Muscle of arm (tissue), 12 donors: ENCODE data around the gene ANKRD11. TPM values are rescaled to one million over a fixed set of nuclear protein-coding genes. Genes with fewer than 3 reads are reported as not detected.
A peak's percentile ranks its signal among the peaks of the same experiment; 100 is the strongest.
"Not testable (repeated sequence)": the region's sequence is repeated elsewhere in the genome, so short reads cannot be mapped to it uniquely, and the experiment has no call there.

Experiments used
- DNase-seq: peaks from one replicate; pipeline ENCODE4 v3.0.0-alpha.2; 2013
- polyA plus RNA-seq, 12 donors: library from polyadenylated mRNA; unstranded; fragments of 120-200 nt; gene quantifications; one replicate each; pipeline ENCODE4 v1.2.1, GENCODE V29; 2013; ENCODE audit not compliant: insufficient read length in 12 of 12

ANKRD11 gene
- polyA plus RNA-seq, 12 donors, result 52.0 to 116 (median 61.1) TPM; not detected in 1

DNA sequence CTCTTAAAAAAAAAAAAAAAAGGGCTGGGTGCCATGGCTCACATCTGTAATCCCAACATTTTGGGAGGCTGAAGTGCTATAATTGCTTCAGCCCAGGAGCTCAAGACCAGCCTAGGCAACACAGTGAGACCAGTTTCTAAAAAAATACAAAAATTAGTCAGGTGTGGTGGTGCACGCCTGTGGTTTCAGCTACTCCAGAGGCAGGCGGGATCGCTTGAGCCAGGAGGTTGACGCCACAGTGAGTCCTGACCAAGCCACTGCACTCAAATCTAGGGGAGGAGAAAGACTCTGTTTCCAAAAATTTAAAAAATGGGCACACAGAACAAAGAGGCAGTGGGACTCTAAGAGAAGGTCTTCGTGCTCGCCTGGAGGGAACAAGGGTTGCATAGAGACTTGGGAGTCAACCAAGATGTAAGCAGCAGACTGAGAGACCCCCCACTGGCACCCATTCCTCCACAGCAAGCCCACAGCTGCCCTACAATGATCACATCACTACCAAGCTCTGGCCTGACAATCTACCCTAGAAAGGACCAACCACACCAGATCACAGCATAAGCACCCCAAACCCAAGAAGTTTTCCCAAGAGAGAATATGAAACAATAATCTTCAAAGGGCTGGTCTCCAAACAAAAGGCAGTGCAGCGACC lies 121.6 kb downstream of the ANKRD11 start:
- DNase-seq, result no peak

DNA sequence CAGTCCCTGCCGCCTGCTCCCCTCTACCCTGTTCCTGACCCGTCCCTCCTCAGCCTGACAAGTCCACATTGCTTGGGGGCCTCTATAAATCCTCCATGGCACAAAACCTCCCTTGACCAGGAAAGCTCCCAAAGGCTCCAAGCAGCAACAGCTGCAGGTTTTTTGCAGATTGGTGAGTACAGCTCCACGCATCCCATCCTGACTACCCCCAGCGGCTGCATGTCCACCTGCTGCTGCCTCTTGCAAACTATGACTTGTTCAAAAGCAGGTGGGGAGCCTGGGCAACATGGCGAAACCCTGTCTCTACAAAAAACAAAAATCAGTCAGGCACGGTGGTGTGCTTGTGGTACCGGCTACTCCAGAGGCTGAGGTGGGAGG lies 122.8 kb downstream of the ANKRD11 start:
- DNase-seq, result no peak

DNA sequence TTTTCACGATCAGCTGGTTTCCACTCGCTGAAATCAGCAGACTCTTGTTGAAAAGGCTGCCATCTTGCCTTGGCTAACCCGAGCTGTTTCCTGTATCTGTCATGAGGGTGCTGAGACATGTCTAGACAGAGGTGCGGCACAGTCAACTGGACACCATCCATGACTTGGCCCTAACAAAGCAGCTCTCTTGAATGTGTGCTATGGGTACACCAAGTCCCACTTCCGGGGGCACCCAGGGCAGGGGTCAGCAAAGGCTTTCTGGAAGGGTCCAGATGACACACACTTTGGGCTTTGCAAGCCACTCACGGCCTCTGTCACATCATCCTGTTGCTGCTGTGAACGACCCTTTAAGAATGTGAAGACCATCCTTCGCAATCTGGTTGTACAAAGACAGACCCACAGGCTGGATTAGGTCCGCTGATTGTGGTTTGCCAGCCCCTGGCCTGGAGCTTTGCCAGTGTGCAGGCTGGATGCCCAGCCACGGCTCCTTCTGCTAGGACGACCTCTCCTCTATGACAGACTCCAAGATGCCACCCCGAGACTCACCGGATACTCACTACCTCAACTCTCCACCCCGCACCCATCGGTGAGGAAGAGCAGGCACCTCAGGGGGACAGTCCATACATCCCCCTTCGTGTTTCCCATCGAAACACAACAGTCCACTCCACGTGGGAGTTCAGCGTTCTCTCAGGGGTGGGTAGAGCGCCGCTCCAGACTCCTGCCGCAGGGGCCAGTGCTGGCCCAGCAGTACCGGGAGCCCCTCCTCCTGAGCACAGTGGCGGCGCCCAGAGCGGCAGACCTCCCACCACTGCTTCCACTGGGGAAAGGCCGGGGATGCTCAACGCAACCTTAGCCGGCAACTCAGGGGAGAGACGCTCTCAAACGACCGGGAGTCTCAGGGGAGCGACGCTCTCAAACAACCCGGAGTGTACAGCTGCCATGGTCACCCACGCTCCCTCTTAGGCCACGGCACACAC lies 123.5 kb downstream of the ANKRD11 start:
- no peak for DNase-seq

DNA sequence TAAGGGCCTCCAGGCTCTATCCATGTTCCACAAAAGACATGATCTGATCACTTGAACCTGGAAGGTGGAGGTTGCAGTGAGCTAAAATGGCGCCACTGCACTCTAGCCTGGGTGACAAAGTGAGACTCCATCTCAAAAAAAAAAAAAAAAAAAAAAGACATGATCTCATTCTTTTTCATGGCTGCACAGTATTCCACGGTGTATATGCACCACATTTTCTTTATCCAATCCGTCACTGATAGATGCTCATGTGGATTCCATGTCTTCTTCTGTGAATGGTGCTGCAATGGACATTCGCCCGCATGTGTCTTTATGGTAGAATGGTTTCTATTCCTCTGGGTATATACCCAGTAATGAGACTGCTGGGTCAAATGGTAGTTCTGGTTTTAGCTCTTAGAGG lies 124.4 kb downstream of the ANKRD11 start:
- no peak for DNase-seq

DNA sequence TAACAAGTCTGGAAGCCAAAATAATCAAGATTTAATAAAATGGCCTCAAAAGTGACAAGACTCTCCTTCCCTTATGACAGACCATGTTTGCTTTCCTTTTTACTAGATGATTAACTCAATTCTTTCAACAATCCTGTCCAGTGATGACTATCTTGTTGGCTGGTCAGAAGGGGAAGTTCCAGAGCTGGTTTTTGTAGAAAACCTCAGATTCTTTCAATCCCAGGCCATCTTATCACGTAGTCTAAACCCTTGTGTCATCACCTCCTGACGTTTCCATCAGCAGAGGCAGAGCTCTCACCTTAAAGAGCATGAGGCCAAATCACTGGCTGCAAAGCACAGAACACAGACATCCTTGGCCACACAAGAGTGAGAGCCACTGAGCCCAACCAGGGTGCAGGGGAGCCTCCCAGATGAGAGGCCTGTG lies 125.3 kb downstream of the ANKRD11 start:
- no peak for DNase-seq

DNA sequence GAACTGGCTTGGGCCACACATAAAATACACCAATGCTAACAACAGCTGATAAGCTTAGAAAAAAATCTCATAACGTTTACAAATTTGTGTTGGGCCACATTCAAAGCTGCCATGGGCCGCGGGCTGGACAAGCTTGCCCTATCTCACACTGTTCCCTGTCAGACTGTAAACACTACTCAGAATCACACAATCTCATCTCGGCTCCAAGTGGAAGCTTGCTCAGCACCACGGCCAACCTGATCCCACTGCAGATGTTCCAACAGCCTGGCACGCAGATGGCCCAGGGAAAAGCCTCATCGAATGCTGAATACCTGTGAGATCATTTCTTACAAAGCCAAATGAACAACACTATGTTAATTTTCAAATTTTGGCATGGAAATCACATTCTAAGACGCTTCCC lies 125.8 kb downstream of the ANKRD11 start:
- DNase-seq, result no peak

DNA sequence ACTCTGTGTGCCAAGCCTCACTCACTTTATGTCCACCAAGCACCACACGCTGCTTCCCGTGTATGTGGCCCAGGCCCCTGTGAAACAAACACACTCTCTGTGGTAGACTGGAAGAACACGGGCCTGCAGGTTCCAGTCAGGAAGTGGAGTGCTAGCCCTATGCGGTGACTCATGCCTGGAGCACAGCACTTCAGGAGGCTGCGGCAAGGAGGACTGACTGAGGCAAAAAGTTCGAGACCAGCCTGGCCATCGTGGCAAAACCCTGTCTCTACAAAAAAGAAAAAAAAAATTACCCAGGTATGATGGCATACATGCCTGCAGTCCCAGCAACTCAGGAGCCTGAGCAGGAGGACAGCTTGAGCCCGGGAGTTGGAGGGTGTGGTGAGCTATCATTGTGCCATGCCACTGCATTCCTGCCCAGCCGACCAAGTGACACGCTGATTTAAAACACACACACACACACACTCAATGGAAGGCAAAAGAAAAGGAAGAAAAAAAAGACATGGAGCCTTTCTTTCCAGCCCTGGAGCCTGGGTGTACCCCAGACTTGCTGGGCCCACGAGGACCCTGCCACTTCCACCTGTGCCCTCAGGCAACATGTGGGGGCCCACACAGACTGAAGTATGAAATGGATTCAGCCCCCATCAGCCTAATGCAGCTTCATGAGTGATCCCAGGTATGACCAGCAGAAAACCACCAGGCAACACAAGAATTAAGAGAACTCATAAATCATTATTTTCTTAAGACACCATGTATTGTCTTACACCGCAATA lies 126.6 kb downstream of the ANKRD11 start:
- no peak for DNase-seq

DNA sequence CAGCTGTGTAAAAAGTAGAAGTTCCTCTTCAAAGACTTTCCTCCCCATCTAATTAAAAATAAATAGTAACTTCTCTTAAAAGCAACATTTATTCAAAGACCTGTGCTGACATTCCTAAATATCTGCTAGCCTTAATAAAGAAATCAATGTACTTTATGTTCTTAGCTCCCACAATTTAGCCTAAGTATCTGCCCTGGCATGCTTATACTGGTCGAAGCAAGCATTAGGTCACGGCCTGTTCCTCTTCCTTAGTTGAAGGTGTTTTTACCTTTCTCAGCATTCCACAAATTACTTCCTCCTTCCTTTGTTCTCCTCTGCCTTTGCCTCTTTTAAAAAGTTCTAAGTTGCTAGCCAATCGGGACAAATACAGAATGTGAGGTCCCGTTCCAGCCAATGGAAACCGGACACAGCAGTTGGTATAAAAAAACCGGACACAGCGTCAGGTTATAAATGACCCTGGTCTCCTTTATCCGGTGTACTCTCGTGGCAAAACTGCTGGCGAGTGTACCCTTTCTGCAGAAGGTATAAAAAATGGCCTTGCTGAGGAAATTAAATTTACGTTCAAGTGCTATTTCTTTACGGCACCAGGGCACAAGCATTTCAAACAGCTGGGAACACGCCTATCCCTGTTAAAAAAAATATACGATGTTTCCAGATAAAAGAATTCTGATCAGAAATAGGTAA lies 127.7 kb downstream of the ANKRD11 start:
- not testable (repeated sequence) for DNase-seq

DNA sequence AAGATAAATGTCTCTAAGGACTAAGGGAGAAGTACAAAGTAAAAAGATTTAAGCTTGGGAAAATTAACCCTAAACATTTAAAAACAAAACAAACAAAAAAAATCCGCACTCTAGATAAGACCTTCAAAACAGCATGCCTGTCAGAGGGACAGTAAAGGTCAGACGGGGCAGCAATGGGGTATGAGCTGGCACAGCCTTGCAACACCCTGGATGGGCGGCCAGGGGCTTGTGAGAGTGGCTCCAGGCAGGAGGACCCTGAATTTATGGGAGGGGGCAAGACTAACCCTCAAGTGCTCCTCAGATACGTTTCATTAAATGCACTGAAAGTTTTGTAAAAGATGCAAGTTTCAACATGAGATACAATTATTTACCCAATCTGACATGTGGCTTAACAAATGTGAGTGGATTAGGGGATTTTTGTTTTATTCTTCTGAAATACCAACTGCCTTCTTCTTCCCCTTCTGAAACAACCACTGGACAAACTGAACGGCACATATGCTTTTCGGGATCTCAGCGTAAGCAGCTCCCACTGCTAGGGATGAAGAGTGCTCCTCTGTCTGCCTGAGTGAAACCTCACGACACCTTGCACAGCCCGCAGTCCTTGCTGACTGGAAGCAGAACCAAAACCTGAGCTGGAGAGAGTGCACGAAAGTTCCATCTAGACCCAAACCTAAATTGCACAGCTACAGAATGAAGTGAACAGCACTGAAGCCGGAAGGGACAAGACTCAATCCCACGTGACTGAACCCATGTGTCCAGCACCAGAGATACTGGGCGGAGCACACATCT lies 128.4 kb downstream of the ANKRD11 start:
- no peak for DNase-seq

DNA sequence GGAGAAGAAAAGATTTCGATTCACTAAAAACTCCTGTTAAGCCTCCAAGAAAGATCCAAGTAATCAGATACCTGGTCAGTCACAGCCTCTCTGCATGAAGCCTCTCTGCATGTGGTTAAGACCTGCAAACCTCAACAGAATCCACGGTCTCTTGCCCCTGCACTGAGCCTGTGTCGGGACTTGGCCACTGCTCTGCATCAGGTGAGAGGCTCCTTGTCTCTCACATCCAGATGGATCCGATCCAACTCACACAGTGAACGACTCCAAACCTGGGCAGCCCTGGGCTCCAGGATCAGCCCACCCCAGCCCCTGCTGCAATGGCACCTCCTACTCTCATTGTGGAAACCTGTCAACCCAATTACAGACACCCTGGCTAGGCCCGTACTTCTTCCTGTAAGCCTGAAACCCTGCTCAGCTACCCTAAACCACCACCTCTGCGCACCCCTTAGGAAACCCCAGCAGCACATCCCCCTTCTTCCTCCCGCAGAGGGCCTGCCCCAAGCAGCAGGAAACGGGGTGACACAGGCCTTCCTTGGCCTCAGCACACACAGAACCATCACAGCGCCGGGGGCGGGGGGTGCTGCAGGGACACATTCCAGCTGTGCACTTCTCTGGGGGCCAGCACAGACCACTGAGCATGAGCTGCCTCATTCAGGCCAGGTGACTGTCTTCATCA lies 129.5 kb downstream of the ANKRD11 start:
- DNase-seq, result no peak

DNA sequence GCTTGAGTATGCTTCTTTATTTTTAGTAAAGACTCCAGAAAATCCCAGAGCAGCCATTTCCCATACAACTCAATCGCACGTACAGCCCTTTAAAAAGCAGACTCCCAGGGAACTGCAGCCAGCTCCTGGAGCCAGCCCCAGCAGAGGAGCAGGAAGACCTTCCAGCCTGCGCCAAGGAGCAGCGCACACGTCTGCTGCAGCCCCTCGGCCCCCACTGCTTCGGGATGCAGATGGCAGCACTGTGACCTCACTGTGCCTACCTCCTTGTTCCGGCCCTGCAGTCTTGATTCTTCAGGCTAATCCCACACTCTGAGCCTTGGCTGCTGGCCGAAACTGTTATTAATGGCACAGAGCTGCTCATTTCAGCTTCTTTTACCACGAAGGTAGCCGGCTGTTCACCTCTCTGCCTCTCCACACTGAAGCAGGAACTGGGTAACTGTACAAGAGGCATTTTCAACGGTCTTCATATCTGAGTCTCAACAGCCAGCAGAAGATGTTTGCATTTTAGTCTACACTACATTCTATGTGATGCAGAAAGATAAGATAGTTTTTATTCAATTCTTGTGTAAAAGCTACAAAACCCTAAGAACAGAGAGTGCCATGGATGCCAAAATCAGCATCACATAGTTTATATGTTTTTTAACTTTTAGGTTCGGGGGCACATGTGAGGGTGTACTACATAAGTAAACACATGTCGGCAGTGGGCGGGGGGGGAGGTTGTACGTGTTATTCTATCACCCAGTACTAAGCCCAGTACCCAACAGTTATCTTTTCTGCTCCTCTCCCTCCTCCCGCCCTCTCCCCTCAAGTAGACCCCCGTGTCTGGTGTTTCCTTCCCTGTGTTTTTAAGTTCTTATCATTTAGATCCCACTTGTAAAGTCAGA lies 130.9 kb downstream of the ANKRD11 start:
- DNase-seq, result peak; percentile 69

DNA sequence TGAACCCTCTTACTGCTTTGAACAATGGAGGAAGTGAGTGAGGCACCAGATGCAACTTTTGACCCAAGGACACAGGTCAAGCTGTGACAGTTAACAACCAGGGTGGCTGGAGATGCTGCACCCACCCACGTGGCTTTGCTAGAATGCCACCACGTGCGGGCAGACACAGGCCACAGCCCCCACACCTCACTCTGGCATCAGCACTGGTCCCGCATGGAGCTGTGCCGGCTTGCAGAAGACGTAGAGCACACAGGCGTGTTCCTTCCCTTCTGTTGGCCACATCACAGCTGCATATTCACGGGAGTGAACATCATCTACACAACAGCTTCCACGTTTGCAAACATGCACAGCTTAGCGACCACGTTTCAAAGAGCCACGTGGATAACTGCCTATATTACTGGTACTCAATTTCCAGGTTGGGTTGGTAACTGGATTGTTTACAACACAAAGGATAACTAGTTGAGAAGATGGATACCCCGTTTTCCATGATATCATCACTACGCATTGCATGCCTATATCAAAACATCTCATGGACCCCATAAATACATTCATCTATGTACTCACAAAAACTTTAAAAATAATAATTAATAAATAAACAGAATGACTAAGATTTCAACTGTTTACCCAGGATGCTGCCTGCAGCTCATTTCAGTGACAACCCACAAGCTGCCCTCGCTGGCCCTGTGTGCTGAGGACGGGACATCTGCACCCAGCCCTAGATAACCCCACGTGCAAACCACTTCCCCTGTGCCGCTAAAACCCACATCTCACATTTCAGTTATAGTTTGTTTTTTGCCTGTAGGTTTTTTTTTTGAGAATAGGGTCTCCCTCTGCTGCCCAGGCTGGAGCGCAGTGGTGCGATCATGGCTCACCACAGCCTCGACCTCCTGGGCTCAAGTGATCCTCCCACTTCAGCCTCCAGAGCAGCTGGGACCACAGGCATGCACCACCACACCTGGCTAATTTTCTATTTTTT lies 132.0 kb downstream of the ANKRD11 start:
- no peak for DNase-seq

DNA sequence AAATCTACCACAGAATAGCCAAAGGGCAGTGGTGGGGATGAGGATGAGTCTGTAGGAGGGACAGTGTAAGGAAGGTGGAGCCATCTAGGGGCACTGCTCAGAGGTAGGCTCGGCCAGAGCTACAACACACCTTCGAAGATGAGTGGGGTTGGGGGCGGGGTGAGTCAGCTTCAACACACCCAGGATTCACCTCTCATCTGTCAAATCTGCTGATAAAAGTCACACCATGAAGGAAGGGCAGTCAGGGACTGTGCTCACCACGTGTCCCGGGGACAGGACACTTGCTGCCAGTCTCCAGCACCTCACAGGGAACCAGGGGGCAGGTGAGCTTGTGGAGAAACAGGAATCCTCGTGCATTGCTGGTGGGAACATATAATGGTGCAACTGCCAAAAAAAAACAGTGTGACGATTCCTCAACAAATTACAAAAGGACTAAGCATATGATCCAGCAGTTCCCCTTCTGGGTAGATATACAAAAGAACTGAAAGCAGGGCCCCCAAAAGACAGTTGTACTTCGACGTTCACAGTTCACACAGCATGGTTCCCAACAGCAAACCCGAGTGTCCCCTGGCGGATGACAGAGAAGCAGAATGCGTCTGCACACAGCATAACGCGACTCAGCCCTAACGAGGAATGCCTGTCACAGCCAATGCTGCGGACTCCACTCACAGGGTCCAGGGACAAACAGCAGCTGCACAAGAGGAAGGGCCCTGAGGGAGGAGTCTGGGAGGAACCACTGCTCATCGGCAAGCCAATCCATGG lies 133.1 kb downstream of the ANKRD11 start:
- peak; percentile 69 for DNase-seq

DNA sequence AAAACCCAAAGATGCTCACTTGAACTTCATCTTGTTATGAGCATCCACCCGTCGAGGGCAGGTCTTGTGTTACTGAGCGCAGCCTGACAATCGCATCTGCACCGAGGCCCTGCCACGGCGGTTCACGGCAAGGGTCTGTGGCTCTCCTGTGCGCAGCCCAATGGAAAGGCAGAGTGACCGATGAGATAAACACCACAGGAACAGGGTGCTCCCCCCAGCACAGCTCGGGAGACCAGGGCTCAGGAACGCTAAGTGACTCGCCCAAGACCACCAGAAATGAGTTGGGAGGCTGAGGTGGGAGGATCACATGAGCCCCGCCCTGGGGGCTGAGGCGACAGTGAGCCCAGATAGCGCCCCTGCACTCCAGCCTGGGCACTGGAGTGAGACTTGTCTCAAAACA lies 134.7 kb downstream of the ANKRD11 start:
- no peak for DNase-seq

DNA sequence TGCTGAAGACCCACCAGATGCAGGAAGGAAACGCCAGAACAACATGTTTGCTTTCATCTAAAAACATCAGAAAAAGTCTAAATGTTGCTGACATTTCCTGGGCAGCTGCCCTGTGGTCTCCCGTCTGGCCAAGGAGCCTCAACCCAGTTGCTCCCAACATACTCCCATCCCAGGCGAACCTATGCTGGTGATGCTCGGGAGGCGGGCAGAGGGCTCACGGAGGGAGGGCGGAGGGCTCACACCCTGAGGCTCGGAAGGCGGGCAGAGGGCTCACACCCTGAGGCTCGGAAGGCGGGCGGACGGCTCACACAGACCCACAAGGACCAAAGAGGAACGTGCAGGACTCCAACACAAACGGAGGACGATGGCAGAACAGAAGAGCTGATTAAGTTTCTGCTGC lies 135.4 kb downstream of the ANKRD11 start:
- DNase-seq, result no peak

DNA sequence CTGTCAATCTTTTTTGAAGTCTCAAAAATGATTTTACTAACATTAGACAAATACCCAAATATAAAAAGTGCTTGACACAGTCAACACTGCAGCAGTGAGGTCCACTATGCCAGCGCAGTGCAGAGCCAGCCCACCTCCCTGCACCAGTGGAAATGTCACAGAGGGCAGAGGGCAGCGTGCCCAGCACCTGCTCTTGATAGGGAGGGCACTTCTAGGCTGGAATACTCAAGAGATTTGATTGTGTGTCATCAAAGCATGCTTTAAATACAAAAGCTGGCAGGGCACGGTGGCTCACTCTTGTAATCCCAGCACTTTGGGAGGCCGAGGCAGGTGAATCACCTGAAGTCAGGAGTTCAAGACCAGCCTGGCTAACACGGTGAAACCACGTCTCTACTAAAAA lies 136.0 kb downstream of the ANKRD11 start:
- DNase-seq, result no peak

DNA sequence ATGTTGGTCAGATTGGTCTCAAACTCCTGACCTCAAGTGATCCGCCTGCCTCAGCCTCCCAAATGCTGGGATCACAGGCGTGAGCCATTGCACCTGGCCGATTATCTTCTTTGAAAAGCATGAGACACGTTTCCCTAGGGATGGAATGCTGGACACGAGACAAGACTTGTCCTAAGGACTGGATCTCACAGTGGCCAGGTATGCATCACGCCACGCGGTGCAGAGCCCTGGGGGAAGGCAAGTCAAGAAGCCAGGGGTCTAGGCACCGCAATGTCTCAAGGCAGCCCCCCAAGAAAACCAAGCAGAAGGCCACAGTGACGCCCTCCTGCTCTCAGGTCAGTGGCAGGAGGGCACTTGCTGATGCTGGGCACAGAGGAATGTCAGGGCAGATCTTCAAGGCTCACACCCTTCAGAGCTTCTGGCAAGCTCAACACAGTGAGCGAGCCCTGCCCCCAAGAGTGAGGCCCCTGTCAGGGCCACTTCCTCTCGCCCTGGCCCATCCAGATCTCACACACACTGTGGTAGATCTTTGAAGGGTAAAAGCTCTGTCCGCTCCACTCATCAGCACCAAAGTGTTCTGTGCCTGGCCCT lies 138.2 kb downstream of the ANKRD11 start:
- DNase-seq, result no peak
